OCI-LY7 (cell line): ENCODE measurements around the gene CINP. TPM values are rescaled to one million over a fixed set of nuclear protein-coding genes. Genes with fewer than 3 reads are reported as not detected.

Experiments
- BruUV-seq: library from RNA; stranded (reverse); fragments of 400-500 nt; replicated peaks from 2 replicates; lab custom pipeline; 2021; lab: Mats Ljungman, UMichigan
- CTCF ChIA-PET: fragments of 300-600 bp; sonication (Branson Sonifier 250); formaldehyde crosslinking; loops from one replicate; lab custom pipeline; 2022; ENCODE audit warnings: antibody characterized with exemption; ENCODE audit not compliant: unreplicated experiment; lab: Charles Lee
- POLR2A ChIA-PET: fragments of 300-600 bp; sonication (Branson Sonifier 250); formaldehyde crosslinking; loops from one replicate; lab custom pipeline; 2022; ENCODE audit warnings: antibody characterized with exemption; lab: Charles Lee
- DNase-seq: peaks from one replicate; pipeline ENCODE4 v3.0.0-alpha.2; 2015; ENCODE audit warnings: low spot score
- H2AFZ ChIP-seq: fragments of 200-600 bp; sonication (generic), shearing (Covaris generic); 2 replicates; pipeline ENCODE4 v1.6.1; 2014; ENCODE audit warnings: mild to moderate bottlenecking, antibody characterized with exemption, low read length, moderate library complexity
- H3K27ac ChIP-seq: fragments of 200-600 bp; sonication (generic); 2 replicates; pipeline ENCODE4 v1.5.1; 2014; ENCODE audit warnings: mixed run types, low read depth, mild to moderate bottlenecking, moderate library complexity, low read length, inconsistent platforms; ENCODE audit not compliant: poor library complexity, severe bottlenecking
- H3K36me3 ChIP-seq: fragments of 200-600 bp; sonication (generic); 2 replicates; pipeline ENCODE4 v1.6.1; 2014; ENCODE audit warnings: mild to moderate bottlenecking, antibody characterized with exemption, low read length, moderate library complexity, mixed read lengths; ENCODE audit not compliant: insufficient read depth
- H3K4me1 ChIP-seq: fragments of 200-600 bp; sonication (generic); 2 replicates; pipeline ENCODE4 v1.5.1; 2014; ENCODE audit warnings: mild to moderate bottlenecking, low read length; ENCODE audit not compliant: insufficient read depth, poor library complexity, severe bottlenecking
- H3K4me2 ChIP-seq: fragments of 200-600 bp; sonication (generic); 2 replicates; pipeline ENCODE4 v1.6.1; 2014; ENCODE audit warnings: mild to moderate bottlenecking, low read length
- H3K4me3 ChIP-seq: fragments of 200-600 bp; sonication (generic); 2 replicates; pipeline ENCODE4 v1.5.1; 2014; ENCODE audit warnings: mild to moderate bottlenecking, low read depth, low read length; ENCODE audit not compliant: poor library complexity, severe bottlenecking
- H3K79me2 ChIP-seq: fragments of 200-600 bp; sonication (generic); 2 replicates; pipeline ENCODE4 v1.6.1; 2016; ENCODE audit warnings: low read depth, mild to moderate bottlenecking, low read length, moderate library complexity, mixed read lengths; ENCODE audit not compliant: insufficient read depth
- H3K9me2 ChIP-seq: fragments of 200-600 bp; sonication (generic); 2 replicates; pipeline ENCODE4 v1.6.1; 2016; ENCODE audit warnings: mild to moderate bottlenecking, low read length, mixed read lengths; ENCODE audit not compliant: insufficient read depth
- H3K9me3 ChIP-seq: fragments of 200-600 bp; sonication (generic); 2 replicates; pipeline ENCODE4 v1.6.1; 2014; ENCODE audit warnings: mild to moderate bottlenecking, mixed run types, low read length, mixed read lengths
- H4K20me1 ChIP-seq: fragments of 200-600 bp; sonication (generic); 2 replicates; pipeline ENCODE4 v1.6.1; 2014; ENCODE audit warnings: mild to moderate bottlenecking, antibody characterized with exemption, low read length, moderate library complexity, mixed read lengths; ENCODE audit not compliant: insufficient read depth
- EZH2phosphoT487 ChIP-seq: fragments of 200-600 bp; sonication (generic); IDR thresholded peaks from 2 replicates; pipeline ENCODE4 v1.6.1; 2018; ENCODE audit warnings: low read depth, borderline replicate concordance, mild to moderate bottlenecking, mixed run types, antibody characterized with exemption, low read length, moderate library complexity, mixed read lengths
- intact Hi-C: fragments of 100-400 bp; cut with micrococcal nuclease; formaldehyde crosslinking; loops from one replicate; pipeline ENCODE4 v1.10.0; 2022; ENCODE audit not compliant: unreplicated experiment
- total RNA-seq, 2 experiments: library from RNA; depleted of rRNA in 1 of 2; stranded (reverse); fragments of >200 nt in 1 of 2; shearing (Covaris generic) in 1 of 2; gene quantifications; 2 replicates each; pipeline ENCODE4 v1.2.3, GENCODE V29; 2014 to 2022
- TF ChIP-seq, protein P1 (sequence below): fragments of 200-600 bp; sonication (generic); conservative IDR thresholded peaks from 2 replicates; pipeline ENCODE4 v1.5.1; 2014; ENCODE audit warnings: mild to moderate bottlenecking, antibody characterized with exemption, low read length, moderate library complexity, mixed read lengths

CINP gene
- total RNA-seq, 2 experiments from 2014 or later = 28.2 to 29.8 TPM

DNA sequence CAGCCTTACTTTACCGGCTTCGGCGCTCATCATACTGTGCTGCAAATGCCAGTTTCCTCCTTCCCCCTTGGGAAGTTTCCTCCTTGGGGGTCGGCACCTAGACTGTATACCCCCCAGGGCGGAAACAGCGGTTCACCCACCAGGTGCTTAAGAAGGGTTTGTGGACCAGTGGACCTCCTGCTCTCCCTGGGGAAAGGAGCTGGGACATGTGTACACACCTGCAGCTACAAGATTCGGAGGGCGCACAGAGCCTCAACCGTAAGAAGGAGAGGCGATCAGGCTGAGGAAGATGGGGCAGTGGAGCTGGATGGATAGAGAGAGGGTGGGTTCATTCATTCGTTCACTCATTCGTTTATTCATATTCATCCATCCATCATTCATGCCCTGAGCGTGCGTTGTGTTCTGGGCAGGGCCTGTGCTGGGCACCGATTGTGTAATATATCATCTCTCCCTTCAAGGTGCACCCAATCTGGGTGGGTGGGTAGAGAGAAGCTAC, 43.9 kb downstream of the CINP start:
- Histone ChIP-seq H4K20me1 (no peaks in the 10 kb centered on the region), H3K9me3 (no peaks in the 10 kb centered on the region), H3K79me2 (peaks cover 10% of the 10 kb centered on the region; the same call in 1 of the 2 replicates), H3K27ac (peak overlapping the region; percentile 70), H3K9me2 (no peaks in the 10 kb centered on the region), H3K4me2 (peak overlapping the region; percentile 94), H3K4me1 (peaks cover 52% of the 10 kb centered on the region), H3K4me3 (peak overlapping the region; percentile 78), H3K36me3 (peaks cover 16% of the 10 kb centered on the region; the same call in 1 of the 2 replicates), H2AFZ (peak overlapping the region; percentile 72; the same call in 1 of the 2 replicates)
- TF ChIP-seq EZH2phosphoT487 = no peak
- TF ChIP-seq, protein P1, sequence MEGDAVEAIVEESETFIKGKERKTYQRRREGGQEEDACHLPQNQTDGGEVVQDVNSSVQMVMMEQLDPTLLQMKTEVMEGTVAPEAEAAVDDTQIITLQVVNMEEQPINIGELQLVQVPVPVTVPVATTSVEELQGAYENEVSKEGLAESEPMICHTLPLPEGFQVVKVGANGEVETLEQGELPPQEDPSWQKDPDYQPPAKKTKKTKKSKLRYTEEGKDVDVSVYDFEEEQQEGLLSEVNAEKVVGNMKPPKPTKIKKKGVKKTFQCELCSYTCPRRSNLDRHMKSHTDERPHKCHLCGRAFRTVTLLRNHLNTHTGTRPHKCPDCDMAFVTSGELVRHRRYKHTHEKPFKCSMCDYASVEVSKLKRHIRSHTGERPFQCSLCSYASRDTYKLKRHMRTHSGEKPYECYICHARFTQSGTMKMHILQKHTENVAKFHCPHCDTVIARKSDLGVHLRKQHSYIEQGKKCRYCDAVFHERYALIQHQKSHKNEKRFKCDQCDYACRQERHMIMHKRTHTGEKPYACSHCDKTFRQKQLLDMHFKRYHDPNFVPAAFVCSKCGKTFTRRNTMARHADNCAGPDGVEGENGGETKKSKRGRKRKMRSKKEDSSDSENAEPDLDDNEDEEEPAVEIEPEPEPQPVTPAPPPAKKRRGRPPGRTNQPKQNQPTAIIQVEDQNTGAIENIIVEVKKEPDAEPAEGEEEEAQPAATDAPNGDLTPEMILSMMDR = no peak
- intact Hi-C loops = loop anchor here (2.0 to 5.0 kb wide), 5 partner anchors 44 to 558 kb away; partner anchors contain the start of genes CINP, DYNC1H1, PPP2R5C and RCOR1
- no TSS peak for BruUV-seq
- CTCF ChIA-PET = interaction anchor here (1.0 kb wide), 1 partner anchor 10 kb away, joined by 3 read pairs; no protein-coding TSS in a partner anchor
- peak; percentile 55 for DNase-seq
- POLR2A ChIA-PET = interaction anchor here (1.0 to 1.8 kb wide), 4 partner anchors 13 to 231 kb away, joined by 3 to 9 read pairs (median 5); partner anchors contain the start of gene MOK

DNA sequence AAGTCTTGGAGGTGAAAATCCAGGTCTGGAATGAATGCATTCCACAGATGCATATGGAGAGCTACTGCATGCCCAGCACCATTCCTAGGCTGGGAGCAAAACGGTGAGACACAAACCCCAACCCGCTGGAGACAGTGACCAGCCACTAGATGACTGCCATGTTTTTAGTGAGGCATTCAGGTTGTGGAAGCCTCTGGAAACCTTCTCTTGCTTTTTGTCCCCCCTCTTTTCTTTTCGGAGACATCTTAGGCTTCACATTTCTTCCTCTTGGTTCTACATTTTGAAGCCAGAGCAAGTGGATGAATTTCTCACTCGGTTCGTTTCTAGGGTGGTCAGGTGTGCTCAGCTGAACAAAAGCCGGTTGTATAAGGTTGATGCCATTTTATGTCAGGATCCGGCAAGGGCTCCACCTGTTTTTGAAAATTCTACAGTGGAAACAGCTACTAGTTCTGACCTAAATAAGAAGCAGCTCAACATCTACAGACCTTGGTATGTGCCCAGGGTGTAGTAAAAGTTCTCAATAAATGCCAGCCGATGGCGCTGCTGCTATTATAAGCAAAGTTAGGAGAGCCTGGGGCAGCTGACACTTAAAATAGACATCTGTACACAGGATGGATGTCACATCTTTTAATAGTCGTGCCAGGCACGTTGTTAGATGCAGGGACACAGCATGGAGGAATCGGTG, 45.0 kb downstream of the CINP start:
- Histone ChIP-seq H2AFZ (peak overlapping the region; percentile 98), H3K9me2 (no peaks in the 10 kb centered on the region), H3K9me3 (no peaks in the 10 kb centered on the region), H3K36me3 (peaks cover 9% of the 10 kb centered on the region; the same call in 1 of the 2 replicates), H3K27ac (peak overlapping the region; percentile 70), H3K4me3 (peak overlapping the region; percentile 66), H4K20me1 (no peaks in the 10 kb centered on the region), H3K79me2 (peaks cover 10% of the 10 kb centered on the region; the same call in 1 of the 2 replicates), H3K4me1 (peaks cover 53% of the 10 kb centered on the region), H3K4me2 (peak overlapping the region; percentile 94)
- ChIA-PET POLR2A (interaction anchor here (0.6 to 1.8 kb wide), 6 partner anchors 12 to 173 kb away, joined by 3 to 7 read pairs (median 3); partner anchors contain the start of gene MOK), CTCF (no interaction called here)
- peak; percentile 67 for DNase-seq
- no TSS peak for BruUV-seq
- intact Hi-C loops = loop anchor here (2.0 to 5.0 kb wide), 5 partner anchors 45 to 557 kb away; partner anchors contain the start of genes CINP, DYNC1H1, PPP2R5C and RCOR1
- no peak for TF ChIP-seq EZH2phosphoT487
- TF ChIP-seq, protein P1 = peak; percentile 57
